OCI-LY7 (cell line): ENCODE data around the gene ASXL1. TPM values are rescaled to one million over a fixed set of nuclear protein-coding genes. Genes with fewer than 3 reads are reported as not detected.
A peak's percentile ranks its signal among the peaks of the same experiment; 100 is the strongest.

Source experiments
- BruUV-seq: library from RNA; stranded (reverse); fragments of 400-500 nt; replicated peaks from 2 replicates; lab custom pipeline; 2021; lab: Mats Ljungman, UMichigan
- CTCF ChIA-PET: fragments of 300-600 bp; sonication (Branson Sonifier 250); formaldehyde crosslinking; loops from one replicate; lab custom pipeline; 2022; ENCODE audit warnings: antibody characterized with exemption; ENCODE audit not compliant: unreplicated experiment; lab: Charles Lee
- POLR2A ChIA-PET: fragments of 300-600 bp; sonication (Branson Sonifier 250); formaldehyde crosslinking; loops from one replicate; lab custom pipeline; 2022; ENCODE audit warnings: antibody characterized with exemption; lab: Charles Lee
- DNase-seq: peaks from one replicate; pipeline ENCODE4 v3.0.0-alpha.2; 2015; ENCODE audit warnings: low spot score
- H2AFZ ChIP-seq: fragments of 200-600 bp; sonication (generic), shearing (Covaris generic); 2 replicates; pipeline ENCODE4 v1.6.1; 2014; ENCODE audit warnings: mild to moderate bottlenecking, antibody characterized with exemption, low read length, moderate library complexity
- H3K27ac ChIP-seq: fragments of 200-600 bp; sonication (generic); 2 replicates; pipeline ENCODE4 v1.5.1; 2014; ENCODE audit warnings: mixed run types, low read depth, mild to moderate bottlenecking, moderate library complexity, low read length, inconsistent platforms; ENCODE audit not compliant: poor library complexity, severe bottlenecking
- H3K36me3 ChIP-seq: fragments of 200-600 bp; sonication (generic); 2 replicates; pipeline ENCODE4 v1.6.1; 2014; ENCODE audit warnings: mild to moderate bottlenecking, antibody characterized with exemption, low read length, moderate library complexity, mixed read lengths; ENCODE audit not compliant: insufficient read depth
- H3K4me1 ChIP-seq: fragments of 200-600 bp; sonication (generic); 2 replicates; pipeline ENCODE4 v1.5.1; 2014; ENCODE audit warnings: mild to moderate bottlenecking, low read length; ENCODE audit not compliant: insufficient read depth, poor library complexity, severe bottlenecking
- H3K4me2 ChIP-seq: fragments of 200-600 bp; sonication (generic); 2 replicates; pipeline ENCODE4 v1.6.1; 2014; ENCODE audit warnings: mild to moderate bottlenecking, low read length
- H3K4me3 ChIP-seq: fragments of 200-600 bp; sonication (generic); 2 replicates; pipeline ENCODE4 v1.5.1; 2014; ENCODE audit warnings: mild to moderate bottlenecking, low read depth, low read length; ENCODE audit not compliant: poor library complexity, severe bottlenecking
- H3K79me2 ChIP-seq: fragments of 200-600 bp; sonication (generic); 2 replicates; pipeline ENCODE4 v1.6.1; 2016; ENCODE audit warnings: low read depth, mild to moderate bottlenecking, low read length, moderate library complexity, mixed read lengths; ENCODE audit not compliant: insufficient read depth
- H3K9me2 ChIP-seq: fragments of 200-600 bp; sonication (generic); 2 replicates; pipeline ENCODE4 v1.6.1; 2016; ENCODE audit warnings: mild to moderate bottlenecking, low read length, mixed read lengths; ENCODE audit not compliant: insufficient read depth
- H3K9me3 ChIP-seq: fragments of 200-600 bp; sonication (generic); 2 replicates; pipeline ENCODE4 v1.6.1; 2014; ENCODE audit warnings: mild to moderate bottlenecking, mixed run types, low read length, mixed read lengths
- H4K20me1 ChIP-seq: fragments of 200-600 bp; sonication (generic); 2 replicates; pipeline ENCODE4 v1.6.1; 2014; ENCODE audit warnings: mild to moderate bottlenecking, antibody characterized with exemption, low read length, moderate library complexity, mixed read lengths; ENCODE audit not compliant: insufficient read depth
- EZH2phosphoT487 ChIP-seq: fragments of 200-600 bp; sonication (generic); IDR thresholded peaks from 2 replicates; pipeline ENCODE4 v1.6.1; 2018; ENCODE audit warnings: low read depth, borderline replicate concordance, mild to moderate bottlenecking, mixed run types, antibody characterized with exemption, low read length, moderate library complexity, mixed read lengths
- intact Hi-C: fragments of 100-400 bp; cut with micrococcal nuclease; formaldehyde crosslinking; loops from one replicate; pipeline ENCODE4 v1.10.0; 2022; ENCODE audit not compliant: unreplicated experiment
- total RNA-seq, 2 experiments: library from RNA; depleted of rRNA in 1 of 2; stranded (reverse); fragments of >200 nt in 1 of 2; shearing (Covaris generic) in 1 of 2; gene quantifications; 2 replicates each; pipeline ENCODE4 v1.2.3, GENCODE V29; 2014 to 2022
- TF ChIP-seq, protein P1 (sequence below): fragments of 200-600 bp; sonication (generic); conservative IDR thresholded peaks from 2 replicates; pipeline ENCODE4 v1.5.1; 2014; ENCODE audit warnings: mild to moderate bottlenecking, antibody characterized with exemption, low read length, moderate library complexity, mixed read lengths

The ASXL1 gene
- total RNA-seq, 2 experiments from 2014 or later = 84.7 to 122 TPM

DNA sequence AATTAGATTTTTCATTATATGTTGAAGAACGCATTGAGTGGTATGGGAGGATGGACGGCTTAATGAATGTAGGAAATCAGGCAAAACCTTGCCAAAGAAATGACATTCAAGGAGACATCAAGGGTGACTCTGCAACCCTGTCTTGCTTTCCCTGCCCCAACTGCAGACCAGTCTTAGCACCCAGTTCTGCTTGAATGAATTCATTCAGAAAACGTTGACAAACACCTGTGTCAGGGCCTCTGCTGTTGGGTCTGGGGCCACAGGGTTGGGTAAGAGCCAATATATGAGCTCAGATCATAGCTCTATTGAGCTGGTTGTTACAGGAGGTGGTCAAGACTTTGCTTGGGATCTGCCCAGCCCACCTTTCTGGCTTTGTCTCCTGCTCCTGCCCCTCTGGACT lies 7.7 kb upstream of the ASXL1 start:
- Histone ChIP-seq H3K9me3 (no peaks in the 10 kb centered on the region), H3K27ac (peak overlapping the region; percentile 92), H3K4me1 (peaks cover 58% of the 10 kb centered on the region), H3K79me2 (no peaks in the 10 kb centered on the region), H3K4me3 (peak overlapping the region; percentile 36), H4K20me1 (no peaks in the 10 kb centered on the region), H3K9me2 (no peaks in the 10 kb centered on the region), H3K36me3 (no peaks in the 10 kb centered on the region), H2AFZ (peak overlapping the region; percentile 51), H3K4me2 (peak overlapping the region; percentile 66)
- no TSS peak for BruUV-seq
- ChIA-PET CTCF (interaction anchor here (0.5 kb wide), 1 partner anchor 184 kb away, joined by 5 read pairs; no protein-coding TSS in a partner anchor), POLR2A (interaction anchor here (0.6 to 1.3 kb wide), 8 partner anchors 9 to 74 kb away, joined by 3 to 9 read pairs (median 4); no protein-coding TSS in a partner anchor)
- DNase-seq = peak; percentile 89
- TF ChIP-seq, protein P1, sequence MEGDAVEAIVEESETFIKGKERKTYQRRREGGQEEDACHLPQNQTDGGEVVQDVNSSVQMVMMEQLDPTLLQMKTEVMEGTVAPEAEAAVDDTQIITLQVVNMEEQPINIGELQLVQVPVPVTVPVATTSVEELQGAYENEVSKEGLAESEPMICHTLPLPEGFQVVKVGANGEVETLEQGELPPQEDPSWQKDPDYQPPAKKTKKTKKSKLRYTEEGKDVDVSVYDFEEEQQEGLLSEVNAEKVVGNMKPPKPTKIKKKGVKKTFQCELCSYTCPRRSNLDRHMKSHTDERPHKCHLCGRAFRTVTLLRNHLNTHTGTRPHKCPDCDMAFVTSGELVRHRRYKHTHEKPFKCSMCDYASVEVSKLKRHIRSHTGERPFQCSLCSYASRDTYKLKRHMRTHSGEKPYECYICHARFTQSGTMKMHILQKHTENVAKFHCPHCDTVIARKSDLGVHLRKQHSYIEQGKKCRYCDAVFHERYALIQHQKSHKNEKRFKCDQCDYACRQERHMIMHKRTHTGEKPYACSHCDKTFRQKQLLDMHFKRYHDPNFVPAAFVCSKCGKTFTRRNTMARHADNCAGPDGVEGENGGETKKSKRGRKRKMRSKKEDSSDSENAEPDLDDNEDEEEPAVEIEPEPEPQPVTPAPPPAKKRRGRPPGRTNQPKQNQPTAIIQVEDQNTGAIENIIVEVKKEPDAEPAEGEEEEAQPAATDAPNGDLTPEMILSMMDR = no peak
- no peak for TF ChIP-seq EZH2phosphoT487
- intact Hi-C loops = no loop called here

DNA sequence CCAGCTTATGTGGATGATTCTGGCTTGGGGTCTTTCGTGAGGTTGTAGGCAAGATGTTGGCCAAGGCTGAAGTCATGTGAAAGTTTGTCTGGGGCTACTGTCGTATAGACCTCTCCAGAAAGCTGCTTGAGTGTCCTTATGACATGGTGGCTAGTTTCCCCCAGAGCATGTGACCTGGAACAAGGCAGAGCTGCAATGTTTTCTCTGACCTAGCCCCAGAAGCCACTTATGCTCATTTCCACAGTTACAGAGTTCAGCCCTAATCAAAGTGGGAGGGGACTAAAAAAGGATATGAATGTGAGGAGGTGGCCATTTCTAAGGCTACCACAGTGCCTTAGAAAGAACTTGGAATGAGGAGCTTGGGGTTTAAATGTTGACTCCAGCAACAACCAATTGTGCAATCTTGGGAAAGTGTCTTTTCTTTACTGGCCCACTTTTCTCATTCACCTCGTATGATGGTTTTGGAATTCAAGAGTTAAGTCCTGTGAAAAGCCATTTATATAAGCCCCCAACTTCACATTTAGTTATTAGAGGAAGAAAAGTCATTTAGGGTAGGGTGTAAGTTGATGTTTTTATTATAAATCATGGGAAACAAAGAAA lies 5.9 kb upstream of the ASXL1 start:
- CTCF ChIA-PET = no interaction called here
- no TSS peak for BruUV-seq

More for the DNA sequence above, 5.9 kb upstream of the ASXL1 start:
- Histone ChIP-seq H3K9me2 (no peaks in the 10 kb centered on the region), H3K79me2 (peaks cover 8% of the 10 kb centered on the region; the same call in 1 of the 2 replicates), H3K9me3 (no peaks in the 10 kb centered on the region), H3K4me1 (peaks cover 76% of the 10 kb centered on the region), H4K20me1 (no peaks in the 10 kb centered on the region), H2AFZ (no peak overlapping the region), H3K27ac (no peak overlapping the region), H3K4me2 (no peak overlapping the region), H3K36me3 (no peaks in the 10 kb centered on the region), H3K4me3 (no peak overlapping the region)
- no peak for DNase-seq
- TF ChIP-seq EZH2phosphoT487 = no peak
- TF ChIP-seq, protein P1 = no peak
- intact Hi-C loops = no loop called here
- POLR2A ChIA-PET = interaction anchor here (0.7 to 1.6 kb wide), 3 partner anchors 48 to 637 kb away, joined by 4 to 6 read pairs (median 4); no protein-coding TSS in a partner anchor
